ENCODE measurements around the gene FOXP1.

- no peak for TF ChIP-seq FOXA1 (IDR thresholded peaks at IDR 0.05)
- no peak for TF ChIP-seq SP1 (IDR thresholded peaks at IDR 0.05)
- no peak for TF ChIP-seq SUZ12 (IDR thresholded peaks at IDR 0.05)
- TF ChIP-seq LEF1 (IDR thresholded peaks at IDR 0.05; ENCODE audit: borderline replicate concordance), result no peak
Measured at GRCh38 chr3:71423151-71423906, 160.2 kb downstream of the FOXP1 start.

All from HEK293T (cell line).